Measurements from ENCODE around the gene MEF2C. TPM values are rescaled to one million over a fixed set of nuclear protein-coding genes. Genes with fewer than 3 reads are reported as not detected.

Gene MEF2C
- total and polyA plus RNA-seq, 2 of the 13 experiments (the other 11 are each of a cell fraction or from before 2014, with no cell fraction given): 0.02 TPM; not detected in 1

- no peak for TF ChIP-seq ZNF337 (CRISPR knock-in tag; IDR thresholded peaks at IDR 0.05; ENCODE audit: borderline replicate concordance, low read depth)
These were observed 57.9 kb downstream of the MEF2C start (continued) for GRCh38 chr5:88824892-88825583.

GRCh38 chr5:88824141-88824540 lies 58.8 kb downstream of the MEF2C start:
- Histone ChIP-seq H3K79me2 (ENCODE audit: insufficient read depth, low read length) (no peaks in the 10 kb centered on the region), H3K9me3 (ENCODE audit: low read length) (no peaks in the 10 kb centered on the region), H3K27ac (ENCODE audit: extremely low read length, insufficient read depth, low read length) (no peak overlapping the region), H2AFZ (ENCODE audit: low read length) (no peak overlapping the region), H3K4me1 (ENCODE audit: insufficient read depth, low read length) (no peaks in the 10 kb centered on the region), H3K9ac (ENCODE audit: insufficient read depth, low read depth, low read length) (no peak overlapping the region), H3K4me3 (replicated peaks in 1 of 3; ENCODE audit: insufficient read depth in 1 of 3, low read depth in 2 of 3, low read length in 3 of 3) (no peak overlapping the region), H4K20me1 (ENCODE audit: insufficient read depth, low read length) (no peaks in the 10 kb centered on the region), H3K27me3 (ENCODE audit: control insufficient read depth in 1 of 2, insufficient read depth in 2 of 2, low read length in 2 of 2) (no peaks in the 10 kb centered on the region; a peak in 1 of 5 replicates), H3K36me3 (replicated peaks in 1 of 2; ENCODE audit: control insufficient read depth in 1 of 2, insufficient read depth in 2 of 2, low read length in 2 of 2) (no peaks in the 10 kb centered on the region), H3K4me2 (ENCODE audit: low read depth, low read length) (no peak overlapping the region)
- POLR2A ChIA-PET: no interaction called here
- no peak for ATAC-seq
- no peak for DNase-seq (ENCODE audit: low spot score)
- TF ChIP-seq TAF15 (IDR thresholded peaks at IDR 0.05; ENCODE audit: low read depth, low read length, poor library complexity, severe bottlenecking): no peak
- no peak for TF ChIP-seq ZNF124 (CRISPR knock-in tag; IDR thresholded peaks at IDR 0.05)
- TF ChIP-seq SMARCC2 (IDR thresholded peaks at IDR 0.05): no peak
- no peak for TF ChIP-seq RAD51 (IDR thresholded peaks at IDR 0.05; ENCODE audit: borderline replicate concordance)
- no peak for TF ChIP-seq GTF2F1 (IDR thresholded peaks at IDR 0.05; ENCODE audit: low read length)
- TF ChIP-seq ADNP (CRISPR knock-in tag; IDR thresholded peaks at IDR 0.05): no peak
- TF ChIP-seq ZNF496 (CRISPR knock-in tag; IDR thresholded peaks at IDR 0.05; ENCODE audit: insufficient replicate concordance): no peak
- TF ChIP-seq NBN (conservative IDR thresholded peaks at IDR 0.05): no peak
- TF ChIP-seq ELF1 (CRISPR knock-in tag; IDR thresholded peaks at IDR 0.05): no peak
- no peak for TF ChIP-seq NFKBIZ (CRISPR knock-in tag; IDR thresholded peaks at IDR 0.05)
- no peak for TF ChIP-seq ZNF17 (CRISPR knock-in tag; IDR thresholded peaks at IDR 0.05)
- TF ChIP-seq ZEB1 (IDR thresholded peaks at IDR 0.05; ENCODE audit: insufficient replicate concordance, low read depth): no peak
- BruUV-seq (replicated peaks): no TSS peak
- CTCF ChIA-PET (ENCODE audit: low intra/inter-chr PET ratio, low total read pairs): no interaction called here
- WGBS (ENCODE audit: low lambda C conversion rate): under 1% methylated on average over 4 of the region's 4 CpGs
- in situ Hi-C loops (cut with HindIII; ENCODE audit: extremely low pct_ligation_motif_present, low pct_unique_long_range_greater_than_20kb): no loop called here
- intact Hi-C loops (cut with micrococcal nuclease; ENCODE audit: unreplicated experiment): no loop called here
- FAIRE-seq: no peak
